ENCODE data around the gene SORCS1.

Gene SORCS1

GRCh38 chr10:106643473-106643872, 521.0 kb downstream of the SORCS1 start:
- no peak for DNase-seq

- no peak for DNase-seq
These were observed 526.6 kb downstream of the SORCS1 start for GRCh38 chr10:106637873-106638272.

- no peak for DNase-seq
These were observed 527.6 kb downstream of the SORCS1 start for GRCh38 chr10:106636766-106637491.

- no peak for DNase-seq
These were observed 528.6 kb downstream of the SORCS1 start for GRCh38 chr10:106635947-106636346.

GRCh38 chr10:106631016-106631702, 533.3 kb downstream of the SORCS1 start:
- DNase-seq: no peak

GRCh38 chr10:106626371-106626770, 538.1 kb downstream of the SORCS1 start:
- DNase-seq: no peak

GRCh38 chr10:106625751-106626150, 538.8 kb downstream of the SORCS1 start:
- DNase-seq: no peak

GRCh38 chr10:106619346-106619745, 545.2 kb downstream of the SORCS1 start:
- DNase-seq: no peak

- no peak for DNase-seq
These were observed 545.9 kb downstream of the SORCS1 start for GRCh38 chr10:106618646-106619045.

GRCh38 chr10:106615081-106615480, 549.4 kb downstream of the SORCS1 start:
- DNase-seq: no peak

- DNase-seq: no peak
These were observed 550.2 kb downstream of the SORCS1 start for GRCh38 chr10:106614293-106614692.

- DNase-seq: no peak
These were observed 552.1 kb downstream of the SORCS1 start for GRCh38 chr10:106612381-106612780.

- DNase-seq: no peak
These were observed 554.8 kb downstream of the SORCS1 start for GRCh38 chr10:106609470-106610266.

- DNase-seq: no peak
These were observed 556.4 kb downstream of the SORCS1 start for GRCh38 chr10:106608066-106608465.

GRCh38 chr10:106595281-106595680, 569.2 kb downstream of the SORCS1 start:
- DNase-seq: no peak

GRCh38 chr10:106593876-106594275, 570.6 kb downstream of the SORCS1 start:
- no peak for DNase-seq

- no peak for DNase-seq
These were observed 572.1 kb downstream of the SORCS1 start for GRCh38 chr10:106592396-106592795.

GRCh38 chr10:106582291-106582690, 582.2 kb downstream of the SORCS1 start:
- DNase-seq: no peak

GRCh38 chr10:106577756-106578155, 586.8 kb downstream of the SORCS1 start:
- no peak for DNase-seq

- no peak for DNase-seq
These were observed 587.2 kb downstream of the SORCS1 start for GRCh38 chr10:106577266-106577665.

- DNase-seq: no peak
These were observed 588.0 kb downstream of the SORCS1 start for GRCh38 chr10:106576534-106576933.

- no peak for DNase-seq
These were observed 591.4 kb downstream of the SORCS1 start for GRCh38 chr10:106573106-106573505.

GRCh38 chr10:106571192-106571946, 593.1 kb downstream of the SORCS1 start:
- DNase-seq: no peak
